Stimulated activated CD8-positive, alpha-beta memory T cell treated with anti-CD3 and anti-CD28 coated beads, Interleukin-4, amount 100 ng/mL, for 4 hours (primary cell): ENCODE measurements around the gene CRTAC1.

Source experiments
- DNase-seq, 2 donors: peaks; one replicate each; pipeline ENCODE4 v3.0.0-alpha.2; 2020; ENCODE audit warnings: low read depth in 2 of 2, low spot score in 1 of 2

CRTAC1 gene

GRCh38 chr10:97903128-97904017, 127.0 kb downstream of the CRTAC1 start:
- DNase-seq: no peak

- no peak for DNase-seq
These were observed 129.0 kb downstream of the CRTAC1 start for GRCh38 chr10:97901381-97901780.

GRCh38 chr10:97898429-97898828, 132.0 kb downstream of the CRTAC1 start:
- no peak for DNase-seq

- DNase-seq: no peak
These were observed 133.6 kb downstream of the CRTAC1 start for GRCh38 chr10:97896756-97897358.

GRCh38 chr10:97895915-97896314, 134.5 kb downstream of the CRTAC1 start:
- DNase-seq: no peak

GRCh38 chr10:97895084-97895483, 135.3 kb downstream of the CRTAC1 start:
- DNase-seq: no peak

- no peak for DNase-seq
These were observed 136.3 kb downstream of the CRTAC1 start for GRCh38 chr10:97894092-97894491.

- no peak for DNase-seq
These were observed 137.5 kb downstream of the CRTAC1 start for GRCh38 chr10:97892939-97893338.

- no peak for DNase-seq
These were observed 137.9 kb downstream of the CRTAC1 start for GRCh38 chr10:97892506-97892905.

- DNase-seq: no peak
These were observed 138.8 kb downstream of the CRTAC1 start for GRCh38 chr10:97891497-97892167.

- no peak for DNase-seq
These were observed 140.8 kb downstream of the CRTAC1 start for GRCh38 chr10:97889461-97890265.

GRCh38 chr10:97888641-97889262, 141.7 kb downstream of the CRTAC1 start:
- no peak for DNase-seq

- DNase-seq: no peak
These were observed 142.3 kb downstream of the CRTAC1 start for GRCh38 chr10:97888134-97888533.

- no peak for DNase-seq
These were observed 143.0 kb downstream of the CRTAC1 start for GRCh38 chr10:97887399-97887798.

GRCh38 chr10:97886286-97886685, 144.1 kb downstream of the CRTAC1 start:
- no peak for DNase-seq

- no peak for DNase-seq
These were observed 147.3 kb downstream of the CRTAC1 start for GRCh38 chr10:97883092-97883485.

GRCh38 chr10:97882142-97883091, 148.0 kb downstream of the CRTAC1 start:
- no peak for DNase-seq

- no peak for DNase-seq
These were observed 150.3 kb downstream of the CRTAC1 start for GRCh38 chr10:97880109-97880508.

- DNase-seq: no peak
These were observed 151.2 kb downstream of the CRTAC1 start for GRCh38 chr10:97879241-97879640.

GRCh38 chr10:97876402-97876801, 154.0 kb downstream of the CRTAC1 start:
- no peak for DNase-seq
